Hepatocyte (in vitro differentiated cells): ENCODE data around the gene CD37. TPM values are rescaled to one million over a fixed set of nuclear protein-coding genes. Genes with fewer than 3 reads are reported as not detected.
A peak's percentile ranks its signal among the peaks of the same experiment; 100 is the strongest.

Experiments used
- DNase-seq: peaks from one replicate; pipeline ENCODE4 v3.0.0-alpha.2; 2016; ENCODE audit warnings: low spot score
- H2AFZ ChIP-seq: fragments of 200-600 bp; sonication (generic); 2 replicates; pipeline ENCODE4 v1.6.0; 2016; ENCODE audit warnings: antibody characterized with exemption, mild to moderate bottlenecking
- H3K27ac ChIP-seq: fragments of 200-600 bp; sonication (generic); 2 replicates; pipeline ENCODE4 v1.5.1; 2016; ENCODE audit warnings: mild to moderate bottlenecking
- H3K27me3 ChIP-seq: fragments of 200-600 bp; sonication (generic); 2 replicates; pipeline ENCODE4 v1.6.1; 2016
- H3K36me3 ChIP-seq: fragments of 200-600 bp; sonication (generic); replicated peaks from 2 replicates; pipeline ENCODE4 v1.5.1; 2016; ENCODE audit warnings: low read depth; ENCODE audit not compliant: insufficient read depth
- H3K4me1 ChIP-seq: fragments of 200-600 bp; sonication (generic); 2 replicates; pipeline ENCODE4 v1.5.1; 2016; ENCODE audit warnings: mild to moderate bottlenecking, moderate library complexity; ENCODE audit not compliant: insufficient read depth
- H3K4me2 ChIP-seq: fragments of 200-600 bp; sonication (generic); 2 replicates; pipeline ENCODE4 v1.6.0; 2016
- H3K4me3 ChIP-seq: fragments of 200-600 bp; sonication (generic); 2 replicates; pipeline ENCODE4 v1.5.1; 2016; ENCODE audit warnings: mild to moderate bottlenecking
- H3K79me2 ChIP-seq: fragments of 200-600 bp; sonication (generic); 2 replicates; pipeline ENCODE4 v1.6.0; 2017; ENCODE audit warnings: mild to moderate bottlenecking
- H3K9me2 ChIP-seq: fragments of 200-600 bp; sonication (generic); replicated peaks from 2 replicates; pipeline ENCODE4 v1.6.0; 2017; ENCODE audit warnings: mild to moderate bottlenecking; ENCODE audit not compliant: insufficient read depth
- H3K9me3 ChIP-seq: fragments of 200-600 bp; sonication (generic); 2 replicates; pipeline ENCODE4 v1.5.1; 2016; ENCODE audit warnings: low read depth, mild to moderate bottlenecking
- H4K20me1 ChIP-seq: fragments of 200-600 bp; sonication (generic); 2 replicates; pipeline ENCODE4 v1.6.0; 2016; ENCODE audit warnings: mild to moderate bottlenecking; ENCODE audit not compliant: insufficient read depth, poor library complexity, severe bottlenecking
- EZH2 ChIP-seq: fragments of 200-600 bp; sonication (generic); IDR thresholded peaks from 2 replicates; pipeline ENCODE4 v1.6.1; 2016; ENCODE audit warnings: antibody characterized with exemption, mild to moderate bottlenecking, borderline replicate concordance
- EZH2phosphoT487 ChIP-seq: fragments of 200-600 bp; sonication (generic); IDR thresholded peaks from one replicate; pipeline ENCODE4 v1.6.1; 2018; ENCODE audit warnings: antibody characterized with exemption, mild to moderate bottlenecking, low read depth, moderate library complexity; ENCODE audit not compliant: unreplicated experiment, severe bottlenecking
- WGBS: methylation state at CpG from one replicate; pipeline ENCODE4 v1.1.6; 2016; ENCODE audit warnings: low lambda C conversion rate; ENCODE audit errors: missing lambda C conversion rate; 5-methylcytosine and 5-hydroxymethylcytosine counted together
- polyA plus RNA-seq: library from polyadenylated mRNA; unstranded; fragments of >200 nt; fragmentation: Nextera tagmentation; extraction: Ambion mirVana; gene quantifications from 2 replicates; pipeline ENCODE4 v1.2.1, GENCODE V29; 2016
- total RNA-seq: library from RNA; depleted of rRNA; stranded (reverse); fragments of >200 nt; gene quantifications from 2 replicates; pipeline ENCODE4 v1.2.3, GENCODE V29; 2014
- TF ChIP-seq, protein P1 (sequence below): fragments of 200-600 bp; sonication (generic); IDR thresholded peaks from 2 replicates; pipeline ENCODE4 v1.5.1; 2016; ENCODE audit warnings: antibody characterized with exemption, mild to moderate bottlenecking; ENCODE audit not compliant: poor library complexity

Gene CD37
- total and polyA plus RNA-seq, 2 experiments from 2014 or later, result 0.27 to 12.4 TPM

DNA sequence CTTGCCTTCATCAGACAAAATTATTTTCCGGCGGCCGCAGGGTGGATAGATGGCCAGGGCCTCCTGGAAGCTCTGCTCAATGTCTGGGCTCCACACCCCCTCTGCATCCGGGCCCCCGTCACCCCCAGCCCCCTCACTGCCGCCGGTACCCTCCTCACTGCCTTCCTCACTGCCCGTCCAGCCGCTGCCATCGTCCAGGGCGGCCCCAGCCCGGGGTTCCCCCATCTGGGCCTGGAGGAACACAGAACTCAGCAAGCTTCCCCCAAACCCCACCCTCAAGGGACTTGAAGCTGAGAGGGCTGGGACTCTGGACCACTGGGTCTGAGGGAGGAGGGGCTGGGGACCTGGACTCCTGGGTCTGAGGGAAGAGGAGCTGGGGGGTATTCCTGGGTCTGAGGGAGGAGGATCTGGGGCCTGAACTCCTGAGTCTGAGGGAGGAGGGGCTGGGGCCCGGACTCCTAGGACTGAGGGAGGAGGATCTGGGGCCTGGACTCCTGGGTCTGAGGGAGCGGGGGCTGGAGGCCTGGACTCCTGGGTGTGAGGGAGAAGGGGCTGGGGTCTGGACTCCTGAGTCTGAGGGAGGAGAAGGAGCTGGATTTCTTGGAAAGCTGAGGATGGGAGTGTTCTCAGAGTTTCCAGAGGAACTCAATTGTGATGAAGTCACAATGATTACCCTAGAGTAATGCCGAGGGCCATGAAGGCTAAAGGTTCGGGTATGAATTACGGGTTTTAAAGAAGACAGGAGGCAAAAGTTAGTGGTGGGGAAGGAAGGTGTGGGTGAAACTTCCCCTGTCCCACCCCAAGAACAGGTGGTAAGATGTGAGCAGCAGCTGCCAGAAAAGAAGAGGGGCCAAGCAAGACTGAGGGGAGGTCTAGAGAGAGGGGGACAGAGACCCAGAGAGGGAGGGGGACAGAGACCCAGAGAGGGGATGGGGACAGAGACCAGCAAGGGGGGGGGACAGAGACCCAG is 24.9 kb downstream of the CD37 start:
- Histone ChIP-seq H3K27ac (peak overlapping the region; percentile 98), H3K9me2 (no peaks in the 10 kb centered on the region), H3K4me2 (peak overlapping the region; percentile 75), H2AFZ (no peak overlapping the region), H3K36me3 (no peaks in the 10 kb centered on the region), H3K9me3 (no peaks in the 10 kb centered on the region), H3K27me3 (no peaks in the 10 kb centered on the region), H3K4me1 (no peaks in the 10 kb centered on the region), H3K79me2 (peaks cover 42% of the 10 kb centered on the region), H4K20me1 (peaks cover 3% of the 10 kb centered on the region), H3K4me3 (no peak overlapping the region)
- WGBS, result 89% methylated on average over 14 of the region's 17 CpGs
- DNase-seq, result no peak
- TF ChIP-seq EZH2 (no peak), EZH2phosphoT487 (no peak)
- TF ChIP-seq, protein P1, sequence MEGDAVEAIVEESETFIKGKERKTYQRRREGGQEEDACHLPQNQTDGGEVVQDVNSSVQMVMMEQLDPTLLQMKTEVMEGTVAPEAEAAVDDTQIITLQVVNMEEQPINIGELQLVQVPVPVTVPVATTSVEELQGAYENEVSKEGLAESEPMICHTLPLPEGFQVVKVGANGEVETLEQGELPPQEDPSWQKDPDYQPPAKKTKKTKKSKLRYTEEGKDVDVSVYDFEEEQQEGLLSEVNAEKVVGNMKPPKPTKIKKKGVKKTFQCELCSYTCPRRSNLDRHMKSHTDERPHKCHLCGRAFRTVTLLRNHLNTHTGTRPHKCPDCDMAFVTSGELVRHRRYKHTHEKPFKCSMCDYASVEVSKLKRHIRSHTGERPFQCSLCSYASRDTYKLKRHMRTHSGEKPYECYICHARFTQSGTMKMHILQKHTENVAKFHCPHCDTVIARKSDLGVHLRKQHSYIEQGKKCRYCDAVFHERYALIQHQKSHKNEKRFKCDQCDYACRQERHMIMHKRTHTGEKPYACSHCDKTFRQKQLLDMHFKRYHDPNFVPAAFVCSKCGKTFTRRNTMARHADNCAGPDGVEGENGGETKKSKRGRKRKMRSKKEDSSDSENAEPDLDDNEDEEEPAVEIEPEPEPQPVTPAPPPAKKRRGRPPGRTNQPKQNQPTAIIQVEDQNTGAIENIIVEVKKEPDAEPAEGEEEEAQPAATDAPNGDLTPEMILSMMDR, result no peak

DNA sequence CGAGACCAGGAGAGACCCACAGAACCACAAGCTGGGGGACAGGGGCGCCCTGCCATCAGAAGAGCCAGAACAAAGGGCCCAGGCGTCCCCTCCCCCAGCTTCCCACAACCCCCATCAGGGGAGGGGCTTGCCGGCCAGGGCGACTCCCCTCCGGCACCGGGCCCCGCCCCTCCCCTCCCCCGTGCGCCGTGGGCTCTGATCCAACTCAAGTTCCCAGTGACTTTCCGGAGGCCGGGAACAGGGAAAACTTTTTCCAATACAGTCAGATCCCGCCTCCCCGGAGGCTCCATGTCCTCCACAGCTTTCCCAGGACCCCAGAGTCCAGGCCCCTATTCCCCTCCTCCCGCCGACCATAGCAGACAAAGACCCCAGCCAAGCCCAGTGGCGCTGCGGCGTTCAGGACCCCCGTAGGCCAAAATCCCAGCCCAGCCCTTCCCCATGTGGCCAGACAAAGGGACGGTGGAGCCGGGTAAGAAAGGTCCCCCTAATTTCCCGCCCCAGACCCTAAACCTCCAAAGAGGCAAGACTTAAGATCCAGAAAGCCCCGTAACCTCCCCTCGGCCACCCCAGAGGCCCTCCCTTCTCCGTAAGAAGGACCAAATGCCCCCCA is 26.3 kb downstream of the CD37 start:
- Histone ChIP-seq H3K4me3 (peak overlapping the region; percentile 95), H3K36me3 (no peaks in the 10 kb centered on the region), H3K4me2 (peak overlapping the region; percentile 75), H3K27me3 (no peaks in the 10 kb centered on the region), H3K9me2 (no peaks in the 10 kb centered on the region), H3K4me1 (no peaks in the 10 kb centered on the region), H4K20me1 (peaks cover 3% of the 10 kb centered on the region), H3K79me2 (peaks cover 41% of the 10 kb centered on the region), H2AFZ (peak overlapping the region; percentile 8), H3K9me3 (no peaks in the 10 kb centered on the region), H3K27ac (peak overlapping the region; percentile 98)
- TF ChIP-seq EZH2phosphoT487, result no peak
- TF ChIP-seq, protein P1, result no peak
- no peak for TF ChIP-seq EZH2
- peak; percentile 94 for DNase-seq
- 1% methylated on average over 16 of the region's 27 CpGs for WGBS

DNA sequence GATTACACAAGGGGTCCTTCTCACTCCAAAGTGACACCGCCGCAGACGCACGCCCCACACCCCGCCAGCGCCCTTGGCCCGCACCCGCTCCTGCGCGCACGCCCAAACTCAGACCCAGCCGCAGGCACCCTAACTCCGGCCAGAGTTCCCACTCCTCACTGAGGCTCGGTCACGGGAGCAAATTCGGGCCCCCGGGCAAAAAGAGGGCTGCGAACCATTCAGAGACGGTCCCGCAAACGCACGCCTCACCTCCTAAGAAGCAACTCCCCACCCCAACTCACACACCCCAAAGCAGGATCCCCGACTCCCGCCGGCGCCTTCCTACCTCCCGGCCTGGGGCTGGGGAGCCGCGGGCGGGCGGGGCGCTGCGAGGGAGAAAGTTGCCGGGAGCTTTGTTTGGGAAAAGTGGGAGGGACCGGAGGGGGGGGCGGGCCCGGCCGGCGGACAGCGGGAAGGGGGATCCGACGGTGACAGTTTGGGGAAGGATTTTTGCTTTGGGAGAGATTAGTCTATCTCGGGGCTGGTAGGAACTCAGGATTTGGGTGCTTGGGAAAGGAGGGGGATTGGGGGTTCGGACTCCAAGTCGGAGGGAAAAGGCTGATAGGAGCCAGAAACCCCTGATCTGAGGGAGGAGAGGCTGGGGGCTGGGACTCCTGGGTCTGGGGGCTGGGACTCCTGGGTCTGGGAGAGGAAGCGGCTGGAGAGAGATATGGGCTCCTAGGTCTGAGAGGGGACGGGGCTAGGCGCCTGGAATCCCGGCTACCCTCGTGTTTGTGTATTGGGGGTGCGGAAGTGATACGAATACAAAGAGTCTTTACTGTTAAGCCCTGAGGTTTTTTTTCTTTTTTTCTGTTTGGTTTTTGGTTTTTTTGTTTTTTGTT is 27.1 kb downstream of the CD37 start, which contains the start of gene TEAD2:
TSS of gene TEAD2 (minus strand) at position 369 of the 881 bp plus-strand sequence. CDS start 2,341 bp downstream, outside the sequence.
- peak; percentile 85 for DNase-seq
- Histone ChIP-seq H3K27ac (peak within 1 kb of the TSS; percentile 98), H2AFZ (peak within 1 kb of the TSS; percentile 8), H3K27me3 (no peaks in the 10 kb centered on the region), H3K9me2 (no peaks in the 10 kb centered on the region), H3K4me2 (peak within 1 kb of the TSS; percentile 75), H3K9me3 (no peaks in the 10 kb centered on the region), H3K79me2 (peaks cover 41% of the 10 kb centered on the region), H4K20me1 (peaks cover 3% of the 10 kb centered on the region), H3K36me3 (no peaks in the 10 kb centered on the region), H3K4me3 (peak within 1 kb of the TSS; percentile 95), H3K4me1 (no peaks in the 10 kb centered on the region)
- 2% methylated on average over 40 of the region's 52 CpGs for WGBS
- no peak for TF ChIP-seq EZH2phosphoT487
- no peak for TF ChIP-seq EZH2
- TF ChIP-seq, protein P1, result no peak
